ENCODE data around the gene PIK3R6.
A peak's percentile ranks its signal among the peaks of the same experiment; 100 is the strongest.

DNA sequence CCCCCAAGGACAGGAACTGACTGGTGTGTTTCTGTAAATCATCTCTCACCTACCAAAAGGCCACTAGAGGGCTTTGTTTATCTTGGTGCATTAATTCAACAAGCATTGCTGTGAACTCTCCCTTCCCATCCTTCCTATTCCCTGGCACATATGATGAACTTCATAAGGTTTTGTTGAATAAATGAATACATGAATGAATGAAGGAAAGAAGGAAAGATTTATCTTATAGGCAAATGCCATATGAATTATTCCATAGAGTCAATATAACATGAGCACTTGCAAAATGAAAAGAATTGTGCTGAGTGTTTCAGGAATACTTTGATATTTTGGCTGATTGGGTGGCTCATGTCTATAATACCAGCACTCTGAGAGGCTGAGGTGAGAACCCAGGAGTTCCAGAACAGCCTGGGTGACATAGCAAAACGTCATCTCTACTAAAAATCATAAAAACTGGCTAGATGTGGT, 113.5 kb downstream of the PIK3R6 start:
- no peak for TF ChIP-seq POLR2A (IDR thresholded peaks at IDR 0.05)
- TF ChIP-seq, protein P1, sequence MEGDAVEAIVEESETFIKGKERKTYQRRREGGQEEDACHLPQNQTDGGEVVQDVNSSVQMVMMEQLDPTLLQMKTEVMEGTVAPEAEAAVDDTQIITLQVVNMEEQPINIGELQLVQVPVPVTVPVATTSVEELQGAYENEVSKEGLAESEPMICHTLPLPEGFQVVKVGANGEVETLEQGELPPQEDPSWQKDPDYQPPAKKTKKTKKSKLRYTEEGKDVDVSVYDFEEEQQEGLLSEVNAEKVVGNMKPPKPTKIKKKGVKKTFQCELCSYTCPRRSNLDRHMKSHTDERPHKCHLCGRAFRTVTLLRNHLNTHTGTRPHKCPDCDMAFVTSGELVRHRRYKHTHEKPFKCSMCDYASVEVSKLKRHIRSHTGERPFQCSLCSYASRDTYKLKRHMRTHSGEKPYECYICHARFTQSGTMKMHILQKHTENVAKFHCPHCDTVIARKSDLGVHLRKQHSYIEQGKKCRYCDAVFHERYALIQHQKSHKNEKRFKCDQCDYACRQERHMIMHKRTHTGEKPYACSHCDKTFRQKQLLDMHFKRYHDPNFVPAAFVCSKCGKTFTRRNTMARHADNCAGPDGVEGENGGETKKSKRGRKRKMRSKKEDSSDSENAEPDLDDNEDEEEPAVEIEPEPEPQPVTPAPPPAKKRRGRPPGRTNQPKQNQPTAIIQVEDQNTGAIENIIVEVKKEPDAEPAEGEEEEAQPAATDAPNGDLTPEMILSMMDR (IDR thresholded peaks at IDR 0.05): peak in 3 of 6 experiments; percentile 17 to 25 (median 24)
